Activated naive CD8-positive, alpha-beta T cell (primary cell): ENCODE measurements around the gene ARHGEF37.
"Not testable (repeated sequence)": the region's sequence is repeated elsewhere in the genome, so short reads cannot be mapped to it uniquely, and the experiment has no call there.

Experiments used
- H3K27ac Mint-ChIP-seq: one replicate; pipeline ENCODE4 v1.8.0; 2021; ENCODE audit warnings: mixed read lengths
- H3K27me3 Mint-ChIP-seq: one replicate; pipeline ENCODE4 v1.8.0; 2021; ENCODE audit warnings: mixed read lengths
- H3K36me3 Mint-ChIP-seq: one replicate; pipeline ENCODE4 v1.8.0; 2021; ENCODE audit warnings: mixed read lengths
- H3K4me1 Mint-ChIP-seq: one replicate; pipeline ENCODE4 v1.8.0; 2021; ENCODE audit warnings: low read depth, mixed read lengths
- H3K4me3 Mint-ChIP-seq: one replicate; pipeline ENCODE4 v1.8.0; 2021; ENCODE audit warnings: mild to moderate bottlenecking, mixed read lengths
- H3K9me3 Mint-ChIP-seq: one replicate; pipeline ENCODE4 v1.8.0; 2021; ENCODE audit warnings: low read depth, mixed read lengths

The ARHGEF37 gene

GRCh38 chr5:149581192-149581861 lies at the start of gene ARHGEF37:
Gene ARHGEF37, plus strand, starts transcription at chr5:149581498. Its CDS starts 16,272 bp downstream, at chr5:149597770.
- Mint-ChIP-seq H3K27me3 (peaks cover 4% of the 10 kb centered on the region), H3K4me3 (peak within 1 kb of the TSS; percentile 81), H3K27ac (peak within 1 kb of the TSS; percentile 23), H3K36me3 (no peaks in the 10 kb centered on the region), H3K4me1 (peaks cover 14% of the 10 kb centered on the region), H3K9me3 (no peaks in the 10 kb centered on the region)

DNA sequence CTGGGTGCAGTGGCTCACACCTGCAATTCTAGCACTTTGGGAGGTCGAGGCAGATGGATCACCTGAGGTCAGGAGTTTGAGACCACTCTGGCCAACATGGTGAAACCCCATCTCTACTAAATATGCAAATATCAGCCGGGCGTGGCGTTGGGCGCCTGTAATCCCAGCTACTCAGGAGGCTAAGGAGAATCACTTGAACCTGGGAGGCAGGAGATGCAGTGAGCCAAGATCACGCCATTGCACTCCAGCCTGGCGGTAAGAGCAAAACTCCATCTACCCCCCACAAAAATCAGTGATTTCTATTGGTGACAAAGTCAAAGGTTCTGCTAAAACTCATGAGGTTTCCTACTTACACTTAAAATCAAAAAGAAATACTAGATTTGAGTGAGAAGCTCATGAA lies 48.9 kb upstream of the ARHGEF37 start:
- Mint-ChIP-seq H3K27me3 (no peaks in the 10 kb centered on the region), H3K27ac (no peak overlapping the region), H3K4me3 (no peak overlapping the region), H3K9me3 (no peaks in the 10 kb centered on the region), H3K4me1 (peaks cover 81% of the 10 kb centered on the region), H3K36me3 (peaks cover 15% of the 10 kb centered on the region)

DNA sequence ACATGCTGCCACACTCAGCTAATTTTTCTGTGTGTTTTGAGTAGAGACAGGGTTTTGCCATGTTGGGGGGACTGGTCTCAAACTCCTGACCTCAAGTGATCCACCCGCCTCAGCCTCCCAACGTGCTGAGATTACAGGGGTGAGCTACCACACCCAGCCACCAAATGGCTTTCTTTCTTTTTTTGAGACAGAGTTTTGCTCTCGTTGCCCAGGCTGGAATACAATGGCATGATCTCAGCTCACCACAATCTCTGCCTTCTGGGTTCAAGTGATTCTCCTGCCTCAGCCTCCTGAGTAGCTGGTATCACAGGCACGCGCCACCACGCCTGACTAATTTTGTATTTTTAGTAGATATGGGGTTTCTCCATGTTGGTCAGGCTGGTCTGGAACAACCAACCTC lies 45.5 kb upstream of the ARHGEF37 start:
- Mint-ChIP-seq H3K36me3 (peaks cover 15% of the 10 kb centered on the region), H3K4me1 (peaks cover 74% of the 10 kb centered on the region)
- not testable (repeated sequence) for H3K27me3 Mint-ChIP-seq, H3K4me3 Mint-ChIP-seq, H3K9me3 Mint-ChIP-seq, H3K27ac Mint-ChIP-seq

DNA sequence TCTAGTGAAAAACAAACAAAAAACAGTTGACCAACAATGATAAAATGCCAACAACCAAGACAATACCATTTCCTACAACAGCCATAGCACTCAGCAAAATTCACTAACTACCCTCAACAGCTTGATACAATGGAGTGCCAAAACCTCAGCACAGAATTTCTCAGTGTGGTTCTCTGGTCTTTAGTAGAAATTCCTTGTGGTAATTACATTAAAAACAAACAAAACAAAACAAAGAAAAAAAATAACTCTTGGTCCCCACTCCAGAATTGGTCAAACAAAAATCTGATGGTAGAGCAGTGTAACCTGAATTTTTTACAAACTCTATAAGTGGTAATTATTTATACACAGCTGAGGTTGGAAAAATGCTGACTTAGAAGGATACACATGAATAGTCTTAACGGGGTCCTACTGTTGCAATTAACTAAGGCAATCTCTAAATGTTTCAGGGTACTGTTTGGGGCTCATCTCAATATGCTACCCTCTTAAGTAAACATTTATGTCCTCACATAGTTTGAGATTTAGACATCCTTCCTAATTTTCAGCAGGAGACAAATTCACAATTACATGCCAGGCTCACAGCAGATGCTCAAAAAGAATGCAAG lies 43.8 kb upstream of the ARHGEF37 start:
- no peaks in the 10 kb centered on the region for H3K9me3 Mint-ChIP-seq
- no peaks in the 10 kb centered on the region for H3K27me3 Mint-ChIP-seq
- peaks cover 70% of the 10 kb centered on the region for H3K4me1 Mint-ChIP-seq
- H3K36me3 Mint-ChIP-seq: peaks cover 17% of the 10 kb centered on the region
- peak overlapping the region; percentile 3 for H3K4me3 Mint-ChIP-seq
- peak overlapping the region; percentile 16 for H3K27ac Mint-ChIP-seq

DNA sequence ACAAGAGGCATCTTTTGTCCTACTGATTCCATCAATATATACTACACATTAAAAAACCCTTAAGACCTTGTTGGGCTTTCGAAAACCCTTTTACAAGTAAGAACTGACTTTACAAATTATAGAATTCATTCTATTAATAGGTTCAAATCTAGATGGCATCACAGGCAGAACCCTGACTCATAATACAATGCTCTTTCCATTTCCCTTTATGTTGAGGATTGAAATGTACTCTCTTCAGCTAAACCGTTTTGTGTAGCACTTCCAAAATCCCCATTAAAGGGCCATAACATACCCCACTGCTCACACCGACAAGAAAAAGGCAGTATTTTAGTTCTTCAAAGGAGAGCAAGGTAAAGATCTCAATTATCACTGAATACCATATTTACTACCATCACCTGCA lies 41.2 kb upstream of the ARHGEF37 start:
- H3K27ac Mint-ChIP-seq: peak overlapping the region; percentile 61
- H3K27me3 Mint-ChIP-seq: no peaks in the 10 kb centered on the region
- H3K4me3 Mint-ChIP-seq: peak overlapping the region; percentile 40
- peaks cover 66% of the 10 kb centered on the region for H3K4me1 Mint-ChIP-seq
- H3K9me3 Mint-ChIP-seq: no peaks in the 10 kb centered on the region
- H3K36me3 Mint-ChIP-seq: peaks cover 18% of the 10 kb centered on the region

- no peaks in the 10 kb centered on the region for H3K27me3 Mint-ChIP-seq
- peak overlapping the region; percentile 66 for H3K4me3 Mint-ChIP-seq
- H3K36me3 Mint-ChIP-seq: peaks cover 14% of the 10 kb centered on the region
- H3K9me3 Mint-ChIP-seq: no peaks in the 10 kb centered on the region
- no peak overlapping the region for H3K27ac Mint-ChIP-seq
- H3K4me1 Mint-ChIP-seq: peaks cover 64% of the 10 kb centered on the region
Observed at GRCh38 chr5:149541893-149542292, 39.4 kb upstream of the ARHGEF37 start.

DNA sequence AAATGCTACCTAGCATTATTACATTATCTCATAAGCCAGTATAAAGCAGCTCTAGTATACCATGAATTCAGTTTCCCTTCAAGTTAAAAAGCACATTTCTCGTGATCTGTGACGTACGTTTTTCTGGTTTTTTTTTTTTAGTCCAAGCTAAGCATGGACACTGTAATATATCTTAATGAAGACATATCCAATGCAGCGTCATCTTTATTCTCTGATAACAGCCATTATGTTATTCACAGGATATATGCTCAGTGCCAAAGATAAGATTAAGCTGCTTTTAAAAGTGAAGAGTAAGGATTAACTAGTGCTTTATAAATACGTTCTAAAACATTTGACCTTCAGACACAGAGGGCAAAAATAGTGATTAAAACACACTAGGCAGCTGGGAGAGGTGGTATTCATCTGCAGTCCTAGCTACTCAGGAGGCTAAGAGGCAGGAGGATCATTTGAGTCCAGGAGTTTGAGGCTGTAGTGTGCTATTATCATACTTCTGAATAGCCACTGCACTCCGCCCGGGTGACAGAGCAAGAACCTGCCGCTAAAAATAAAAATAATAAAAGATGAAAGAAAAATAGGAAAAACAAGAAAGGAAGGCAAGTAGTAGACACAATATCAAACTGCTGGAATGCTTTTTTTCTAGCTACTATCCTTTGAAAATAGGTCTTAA lies 37.8 kb upstream of the ARHGEF37 start:
- Mint-ChIP-seq H3K36me3 (peaks cover 16% of the 10 kb centered on the region), H3K4me3 (peak overlapping the region; percentile 11), H3K27me3 (no peaks in the 10 kb centered on the region), H3K27ac (peak overlapping the region; percentile 51), H3K9me3 (no peaks in the 10 kb centered on the region), H3K4me1 (peaks cover 65% of the 10 kb centered on the region)

GRCh38 chr5:149544028-149544420 lies 37.3 kb upstream of the ARHGEF37 start:
- Mint-ChIP-seq H3K27ac (peak overlapping the region; percentile 16), H3K4me3 (no peak overlapping the region), H3K36me3 (peaks cover 17% of the 10 kb centered on the region), H3K27me3 (no peaks in the 10 kb centered on the region), H3K9me3 (no peaks in the 10 kb centered on the region), H3K4me1 (peaks cover 68% of the 10 kb centered on the region)

DNA sequence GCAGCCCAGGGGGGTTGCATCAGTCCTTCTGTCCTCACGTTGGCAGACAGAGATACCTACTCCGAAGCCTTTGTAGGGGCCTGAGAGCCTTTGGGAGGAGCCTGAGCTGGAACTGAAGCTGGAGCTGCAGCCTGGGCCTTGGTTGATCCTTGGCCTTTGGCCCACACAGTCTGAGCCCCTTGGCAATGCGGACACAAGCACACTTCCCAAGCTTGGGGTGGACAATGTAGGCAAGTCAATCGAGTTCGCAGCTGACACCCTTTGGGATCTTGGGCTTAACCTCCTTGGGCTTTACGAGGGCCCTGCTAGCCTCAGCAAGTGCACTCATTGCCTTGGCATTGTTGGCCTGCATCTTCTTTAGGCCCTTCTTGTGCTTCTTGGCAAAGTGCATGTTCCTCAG lies 36.0 kb upstream of the ARHGEF37 start:
- peaks cover 61% of the 10 kb centered on the region for H3K4me1 Mint-ChIP-seq
- peak overlapping the region; percentile 23 for H3K4me3 Mint-ChIP-seq
- no peaks in the 10 kb centered on the region for H3K9me3 Mint-ChIP-seq
- H3K27ac Mint-ChIP-seq: no peak overlapping the region
- peaks cover 28% of the 10 kb centered on the region for H3K36me3 Mint-ChIP-seq
- H3K27me3 Mint-ChIP-seq: no peaks in the 10 kb centered on the region

GRCh38 chr5:149546974-149547373 lies 34.3 kb upstream of the ARHGEF37 start:
- Mint-ChIP-seq H3K27ac (peak overlapping the region; percentile 76), H3K4me3 (peak overlapping the region; percentile 73), H3K27me3 (no peaks in the 10 kb centered on the region), H3K9me3 (no peaks in the 10 kb centered on the region), H3K4me1 (peaks cover 56% of the 10 kb centered on the region), H3K36me3 (peaks cover 26% of the 10 kb centered on the region)

DNA sequence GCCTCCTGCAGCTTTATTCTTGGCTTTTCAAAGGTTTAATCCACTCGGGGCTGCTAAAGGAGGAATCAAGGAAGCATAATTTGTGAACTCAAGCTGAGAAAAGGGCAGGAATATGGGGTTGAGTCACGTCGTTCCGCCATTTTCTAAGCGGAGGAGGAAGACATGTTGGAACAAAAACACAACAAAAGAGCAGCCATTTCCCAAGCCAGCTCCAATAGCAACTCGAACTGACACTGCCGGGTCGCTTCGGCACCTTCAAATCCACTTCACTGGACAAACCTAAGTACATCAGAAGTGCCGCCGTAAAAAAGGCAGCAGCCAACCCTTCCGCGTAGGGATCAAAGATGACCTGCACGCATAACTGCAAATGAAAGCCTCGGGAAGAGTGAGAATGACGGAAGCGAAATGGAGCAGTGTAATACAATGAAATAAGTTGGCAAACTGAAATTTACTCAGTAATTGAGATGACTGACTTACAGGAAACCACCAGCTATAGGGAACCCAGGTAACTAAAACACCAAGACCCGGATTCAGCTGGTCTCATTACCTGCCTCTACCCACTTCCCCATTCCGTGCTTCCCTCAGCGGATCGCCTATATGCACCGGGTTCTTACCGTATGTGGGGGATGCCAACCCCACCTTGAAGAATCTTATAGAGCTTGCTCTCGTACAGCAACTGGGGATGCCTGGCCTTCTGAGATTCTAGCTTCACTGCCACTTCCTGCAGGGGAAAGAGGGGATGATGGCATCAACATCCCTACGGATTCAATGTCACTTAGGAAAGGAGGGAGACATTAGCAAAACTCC lies 31.6 kb upstream of the ARHGEF37 start:
- Mint-ChIP-seq H3K36me3 (peaks cover 19% of the 10 kb centered on the region), H3K9me3 (no peaks in the 10 kb centered on the region), H3K27ac (peak overlapping the region; percentile 99), H3K4me1 (peaks cover 40% of the 10 kb centered on the region), H3K27me3 (no peaks in the 10 kb centered on the region), H3K4me3 (peak overlapping the region; percentile 98)

- Mint-ChIP-seq H3K27me3 (no peaks in the 10 kb centered on the region), H3K9me3 (no peaks in the 10 kb centered on the region), H3K27ac (peak overlapping the region; percentile 99), H3K4me3 (peak overlapping the region; percentile 98), H3K36me3 (peaks cover 19% of the 10 kb centered on the region), H3K4me1 (peaks cover 37% of the 10 kb centered on the region)
Observed at GRCh38 chr5:149550268-149550583, 31.1 kb upstream of the ARHGEF37 start.

GRCh38 chr5:149550594-149551226 lies 30.6 kb upstream of the ARHGEF37 start:
- Mint-ChIP-seq H3K27ac (peak overlapping the region; percentile 99), H3K9me3 (no peaks in the 10 kb centered on the region), H3K36me3 (peaks cover 19% of the 10 kb centered on the region), H3K4me3 (peak overlapping the region; percentile 98), H3K27me3 (no peaks in the 10 kb centered on the region), H3K4me1 (peaks cover 34% of the 10 kb centered on the region)

GRCh38 chr5:149551227-149552037 lies 29.9 kb upstream of the ARHGEF37 start, which contains the start of gene CSNK1A1:
Gene CSNK1A1, minus strand, starts transcription at chr5:149551439. Its CDS starts 475 bp downstream, at chr5:149550964.
- Mint-ChIP-seq H3K9me3 (no peaks in the 10 kb centered on the region), H3K4me3 (peak within 1 kb of the TSS; percentile 98), H3K4me1 (peaks cover 29% of the 10 kb centered on the region), H3K27me3 (no peaks in the 10 kb centered on the region), H3K36me3 (peaks cover 19% of the 10 kb centered on the region), H3K27ac (peak within 1 kb of the TSS; percentile 99)
